ENCODE data around the gene MYRFL. TPM values are rescaled to one million over a fixed set of nuclear protein-coding genes. Genes with fewer than 3 reads are reported as not detected.

The MYRFL gene
- total and polyA plus RNA-seq, 2 of the 8 experiments (the other 6 are each of a cell fraction or from before 2014, with no cell fraction given) = 1.1 to 2.0 TPM

DNA sequence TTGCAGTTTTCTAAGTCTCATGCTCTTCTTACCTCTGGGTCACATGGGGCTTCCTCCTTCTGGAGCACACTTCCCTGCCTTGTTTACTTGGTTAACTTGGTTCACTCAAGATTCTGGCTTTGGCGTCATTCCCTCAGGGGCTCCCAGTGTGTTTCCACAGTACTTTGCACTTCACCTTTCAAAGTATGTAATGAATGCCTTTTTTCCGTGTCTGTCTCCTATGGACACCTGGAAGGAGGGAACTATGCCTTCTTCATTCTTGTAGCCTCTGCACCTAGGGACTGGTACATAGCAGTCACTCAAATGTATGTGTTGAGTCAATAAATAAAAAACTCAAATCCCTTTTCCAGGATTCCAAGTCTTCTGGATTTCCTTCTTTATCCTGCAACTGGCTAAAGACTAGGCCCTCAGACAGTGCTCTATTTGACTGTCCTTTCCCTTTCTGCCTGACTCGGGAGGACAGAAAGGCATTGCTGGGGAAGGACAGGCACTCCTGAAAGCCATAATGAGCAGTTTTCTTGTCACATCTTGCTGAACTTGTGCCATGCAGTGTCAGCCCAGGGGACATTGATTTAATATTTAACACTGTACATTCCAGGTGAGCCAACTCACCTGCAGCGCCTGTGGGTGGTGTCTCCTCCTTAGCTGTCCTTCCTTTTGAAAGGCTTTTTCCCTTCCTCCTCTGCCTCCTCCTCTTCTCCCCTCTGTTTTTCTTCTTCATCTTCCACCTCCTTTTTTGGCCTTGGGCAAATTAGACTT lies 12.8 kb downstream of the MYRFL start:
- 87% methylated on average over 4 of the region's 4 CpGs; no CpG with 5 or more reads in 1 of the 2 experiments for WGBS, 2 experiments (ENCODE audit: extremely low coverage in 1 of 2, insufficient coverage in 1 of 2, insufficient read length in 1 of 2, insufficient replicate concordance in 2 of 2, low coverage in 1 of 2, low lambda C conversion rate in 2 of 2, missing lambda C conversion rate in 1 of 2)
- CTCF ChIA-PET (ENCODE audit: partially characterized antibody) = interaction anchor here (0.8 to 1.1 kb wide), 2 partner anchors 9 to 11 kb away, joined by 3 read pairs; no protein-coding TSS in a partner anchor
- FAIRE-seq = no peak

More for the DNA sequence above, 12.8 kb downstream of the MYRFL start:
- POLR2A ChIA-PET (ENCODE audit: partially characterized antibody) = no interaction called here
- Histone ChIP-seq H3K79me2 (ENCODE audit: control insufficient read depth in 1 of 2, insufficient read depth in 2 of 2, low read length in 2 of 2) (no peaks in the 10 kb centered on the region), H3K9me3 (ENCODE audit: insufficient read depth in 2 of 2, low read depth in 1 of 2, low read length in 1 of 2) (no peaks in the 10 kb centered on the region), H4K8ac (ENCODE audit: extremely low read depth, insufficient read depth, low read length) (no peak overlapping the region), H2AFZ (ENCODE audit: low read length) (no peak overlapping the region; the same call in 1 of the 2 replicates), H4K91ac (replicated peaks; ENCODE audit: insufficient read length, low read length) (no peak overlapping the region), H3K18ac (ENCODE audit: extremely low read depth, low read length) (no peak overlapping the region), H3K9ac (replicated peaks in 1 of 4; ENCODE audit: extremely low read depth in 1 of 4, low read depth in 3 of 4, low read length in 3 of 4) (no peak overlapping the region), H3K79me1 (ENCODE audit: low read depth, low read length) (no peaks in the 10 kb centered on the region), H3K4me1 (replicated peaks in 1 of 4; ENCODE audit: control insufficient read depth in 3 of 4, insufficient read depth in 4 of 4, low read length in 3 of 4) (no peaks in the 10 kb centered on the region; a peak in 1 of 7 replicates), H3K4ac (replicated peaks; ENCODE audit: insufficient read length, low read depth, low read length) (no peak overlapping the region), H2BK20ac (ENCODE audit: low read length) (no peak overlapping the region), H3K4me2 (ENCODE audit: insufficient read depth in 1 of 2, low read depth in 2 of 2, low read length in 2 of 2) (no peak overlapping the region), H3K14ac (ENCODE audit: insufficient read length) (no peak overlapping the region), H3K56ac (replicated peaks; ENCODE audit: insufficient read length, low read depth, low read length) (no peak overlapping the region), H3K36me3 (ENCODE audit: control insufficient read depth in 2 of 4, insufficient read depth in 4 of 4, low read length in 3 of 4) (no peaks in the 10 kb centered on the region), H2BK12ac (ENCODE audit: low read depth, low read length) (no peak overlapping the region), H2AK5ac (ENCODE audit: low read depth, low read length) (no peak overlapping the region), H3K27me3 (replicated peaks in 1 of 4; ENCODE audit: control insufficient read depth in 3 of 4, extremely low read depth in 1 of 4, insufficient read depth in 3 of 4, low read length in 3 of 4) (no peaks in the 10 kb centered on the region), H2BK5ac (ENCODE audit: low read depth, low read length) (no peak overlapping the region), H3K4me3 (ENCODE audit: extremely low read depth in 1 of 4, insufficient read depth in 2 of 4, low read depth in 3 of 4, low read length in 4 of 4) (no peak overlapping the region), H3K27ac (ENCODE audit: low read depth, low read length) (no peak overlapping the region), H3K23ac (ENCODE audit: insufficient read length) (no peak overlapping the region), H4K20me1 (replicated peaks in 1 of 2; ENCODE audit: control insufficient read depth in 1 of 2, insufficient read depth in 2 of 2, low read length in 2 of 2) (no peaks in the 10 kb centered on the region), H2BK120ac (replicated peaks; ENCODE audit: low read depth, low read length) (no peak overlapping the region), H4K5ac (ENCODE audit: insufficient read length, low read depth, low read length) (no peak overlapping the region), H3K23me2 (ENCODE audit: low read depth, low read length) (no peaks in the 10 kb centered on the region; the same call in 1 of the 2 replicates), H2BK15ac (ENCODE audit: low read length) (no peak overlapping the region)
- no peak for DNase-seq (ENCODE audit: low read depth in 1 of 2, low spot score in 2 of 2)
- TF ChIP-seq SP2 (IDR thresholded peaks at IDR 0.05; ENCODE audit: low read length) = no peak
- TF ChIP-seq SUZ12 (IDR thresholded peaks at IDR 0.05; ENCODE audit: low read length) = no peak
